ENCODE data around the gene PKMYT1. TPM values are rescaled to one million over a fixed set of nuclear protein-coding genes. Genes with fewer than 3 reads are reported as not detected.

Gene PKMYT1
- total RNA-seq, 2 donors from 2014 or later: 0.97 to 2.9 TPM

- no peak for ATAC-seq
- no peak for DNase-seq
- intact Hi-C loops (cut with DNase I): no loop called here
Observed at GRCh38 chr16:2967211-2967631, 13.0 kb downstream of the PKMYT1 start.

DNA sequence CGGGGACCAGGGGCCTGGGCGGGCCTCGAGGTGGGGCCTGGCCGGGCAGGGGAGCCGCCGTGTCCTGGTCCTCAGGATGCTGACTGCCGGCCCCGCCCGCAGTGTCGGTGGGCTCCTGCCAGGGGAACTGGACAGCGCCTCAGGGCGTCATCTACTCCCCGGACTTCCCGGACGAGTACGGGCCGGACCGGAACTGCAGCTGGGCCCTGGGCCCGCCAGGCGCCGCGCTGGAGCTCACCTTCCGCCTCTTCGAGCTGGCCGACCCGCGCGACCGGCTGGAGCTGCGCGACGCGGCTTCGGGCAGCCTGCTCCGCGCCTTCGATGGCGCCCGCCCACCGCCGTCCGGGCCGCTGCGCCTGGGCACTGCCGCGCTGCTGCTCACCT is 13.4 kb downstream of the PKMYT1 start:
- intact Hi-C loops (cut with DNase I): no loop called here
- ATAC-seq (no peak), DNase-seq (no peak)

DNA sequence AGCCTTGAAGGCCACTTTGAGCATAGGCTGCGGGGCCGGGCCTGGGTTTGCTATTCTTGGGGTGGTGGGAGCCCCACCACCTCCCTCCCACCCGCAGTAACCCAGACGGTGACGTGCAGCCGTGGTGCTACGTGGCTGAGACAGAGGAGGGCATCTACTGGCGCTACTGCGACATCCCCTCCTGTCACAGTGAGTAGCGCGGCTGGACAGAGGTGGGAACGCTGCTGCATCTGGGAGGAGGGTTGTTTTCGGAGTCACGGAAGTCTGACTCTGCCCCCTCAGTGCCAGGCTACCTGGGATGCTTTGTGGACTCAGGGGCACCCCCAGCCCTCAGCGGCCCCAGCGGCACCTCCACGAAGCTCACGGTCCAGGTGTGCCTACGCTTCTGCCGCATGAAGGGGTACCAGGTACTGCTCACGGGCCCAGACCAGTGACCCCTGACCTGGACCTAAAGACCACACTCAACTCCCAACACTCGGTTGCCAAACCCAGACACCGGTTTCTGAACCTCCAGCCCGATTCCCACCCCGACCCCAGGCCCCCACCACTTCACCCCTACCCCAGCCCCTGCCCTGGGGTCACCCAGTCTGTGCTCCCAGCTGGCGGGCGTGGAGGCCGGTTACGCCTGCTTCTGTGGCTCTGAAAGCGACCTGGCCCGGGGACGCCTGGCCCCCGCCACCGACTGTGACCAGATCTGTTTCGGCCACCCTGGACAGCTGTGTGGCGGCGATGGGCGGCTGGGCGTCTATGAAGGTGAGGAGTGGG is 14.0 kb downstream of the PKMYT1 start:
- DNase-seq: no peak
- intact Hi-C loops (cut with DNase I): no loop called here
- no peak for ATAC-seq

- intact Hi-C loops (cut with DNase I): no loop called here
- peak in 1 of 2 donors; percentile 6 for ATAC-seq
Observed at GRCh38 chr16:2964475-2965336, 15.5 kb downstream of the PKMYT1 start.

DNA sequence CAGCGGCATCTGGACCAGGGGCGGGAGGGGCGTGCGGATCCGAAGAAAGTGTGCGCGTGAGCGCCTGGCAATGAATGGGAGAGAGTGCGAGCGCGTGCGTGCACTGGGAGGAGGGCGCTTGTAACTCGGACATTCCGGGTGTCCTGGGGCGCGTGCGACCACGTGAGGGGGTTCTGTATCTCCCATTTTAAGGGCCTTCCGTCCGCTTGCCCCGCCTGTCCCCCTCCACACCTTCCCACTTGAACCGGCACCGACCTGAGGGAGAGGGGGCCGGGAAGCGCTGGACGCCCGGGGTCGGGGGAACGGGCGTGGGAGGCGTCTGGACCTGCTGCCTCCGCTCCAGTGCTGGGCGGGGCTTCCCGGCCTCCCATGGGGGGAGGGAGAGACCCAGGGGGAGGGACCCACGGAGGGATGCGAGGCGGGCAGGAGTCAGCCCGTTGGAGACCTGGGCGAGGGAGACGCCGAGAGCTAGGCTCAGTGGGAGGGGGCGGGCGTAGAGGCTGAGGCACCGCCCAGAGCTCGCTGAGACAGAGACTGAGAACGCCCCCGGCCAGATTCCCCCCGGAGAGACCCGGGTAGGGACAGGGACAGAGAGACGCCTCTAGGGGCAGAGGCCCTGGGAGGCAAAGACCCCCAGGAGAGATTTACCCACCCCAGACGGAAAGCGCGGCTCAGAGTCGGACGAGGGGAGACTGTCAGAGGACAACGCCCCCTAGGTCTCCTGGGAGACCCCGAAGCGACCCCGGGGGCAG is 16.3 kb downstream of the PKMYT1 start, which contains the start of gene KREMEN2:
KREMEN2 (plus strand) TSS at position 553 of the 752 bp plus-strand sequence. CDS start 246 bp downstream, outside the sequence.
- ATAC-seq (peak in 1 of 2 donors; percentile 10), DNase-seq (no peak)
- intact Hi-C loops (cut with DNase I): no loop called here

More at GRCh38 chr16:2964475-2965336, 15.5 kb downstream of the PKMYT1 start:
- DNase-seq: no peak

- DNase-seq: no peak
- no peak for ATAC-seq
- intact Hi-C loops (cut with DNase I): no loop called here
Observed at GRCh38 chr16:2963074-2963722, 17.0 kb downstream of the PKMYT1 start.

DNA sequence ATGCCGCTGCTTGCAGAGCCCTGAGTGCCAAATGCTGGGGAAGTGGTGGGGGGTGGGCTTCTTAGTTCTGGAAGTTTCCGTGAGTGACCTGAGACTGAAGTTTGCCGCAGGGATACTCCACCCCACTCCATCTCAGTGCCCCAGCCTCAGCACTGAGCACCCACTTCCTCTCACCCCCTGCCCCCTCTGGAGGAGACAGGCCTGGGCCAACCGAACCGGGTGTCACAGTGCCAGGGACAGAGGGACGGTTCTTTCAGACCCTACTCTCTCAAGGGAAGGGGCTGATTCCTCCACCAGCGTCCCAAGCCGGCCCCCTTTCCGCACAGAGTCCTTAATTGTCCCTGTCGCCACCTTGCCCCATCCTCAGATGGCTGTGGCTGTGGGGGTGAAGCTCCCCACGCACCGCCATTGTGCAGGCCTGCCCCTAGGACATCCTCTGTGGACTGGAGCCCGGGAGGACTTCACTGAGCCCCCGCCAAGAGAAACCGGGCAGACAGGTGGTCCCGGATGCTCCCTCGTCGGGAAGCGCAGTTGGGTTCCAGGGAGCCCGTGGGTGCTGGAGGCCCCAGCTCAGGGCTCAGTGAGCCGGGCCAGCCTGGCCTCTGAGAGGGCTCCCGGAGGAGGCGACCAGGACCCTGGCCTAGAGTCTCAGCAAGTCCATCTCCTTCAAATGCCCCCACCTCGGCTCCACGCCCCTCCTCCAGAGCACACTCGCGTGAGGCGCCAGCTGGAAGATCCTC is 17.7 kb downstream of the PKMYT1 start:
- intact Hi-C loops (cut with DNase I): no loop called here
- DNase-seq (no peak), ATAC-seq (no peak)

DNA sequence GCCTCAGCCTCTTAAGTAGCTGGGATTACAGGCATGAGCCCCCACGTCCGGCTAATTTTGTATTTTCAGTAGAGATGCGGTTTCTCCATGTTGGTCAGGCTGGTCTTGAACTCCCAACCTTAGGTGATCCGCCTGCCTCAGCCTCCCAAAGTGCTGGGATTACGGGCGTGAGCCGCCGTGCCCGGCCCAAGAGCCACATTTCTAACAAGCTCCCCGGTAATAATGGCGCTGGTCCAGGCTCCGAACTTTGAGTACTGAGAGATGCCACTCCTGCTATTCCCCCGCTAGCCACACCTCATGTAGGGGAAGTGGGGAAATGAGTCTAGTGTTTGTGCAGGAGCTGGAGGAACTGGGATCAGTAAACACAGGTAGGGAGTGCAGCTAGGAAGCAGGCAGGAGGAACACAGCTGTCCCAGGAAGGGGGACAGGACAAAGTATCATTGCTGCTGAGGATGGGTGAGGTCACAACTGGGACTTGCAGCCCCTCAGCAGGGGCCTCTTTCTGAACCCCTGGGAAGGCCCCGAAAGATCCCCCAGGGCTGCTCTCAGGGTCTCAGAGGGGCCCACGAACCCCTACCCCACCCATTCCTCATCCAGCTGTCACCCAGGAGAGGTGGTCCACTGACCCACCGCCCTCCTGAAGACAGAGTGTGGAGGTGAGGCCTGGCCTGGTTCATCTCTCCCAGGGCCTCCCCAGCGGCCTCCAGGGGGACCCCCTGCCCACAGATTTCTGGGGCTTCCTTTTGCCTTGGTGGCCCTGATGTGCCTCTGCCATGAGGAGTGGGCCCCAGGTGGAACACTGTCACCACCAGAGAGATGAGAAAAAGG is 19.8 kb downstream of the PKMYT1 start:
- DNase-seq (no peak), ATAC-seq (no peak)
- intact Hi-C loops (cut with DNase I): no loop called here

- DNase-seq: no peak
- intact Hi-C loops (cut with DNase I): no loop called here
Observed at GRCh38 chr16:2959206-2959605, 21.0 kb downstream of the PKMYT1 start.

GRCh38 chr16:2956579-2956956 is 23.7 kb downstream of the PKMYT1 start:
- ATAC-seq: no peak
- DNase-seq: no peak

More at GRCh38 chr16:2959206-2959605, 21.0 kb downstream of the PKMYT1 start:
- ATAC-seq: no peak

GRCh38 chr16:2955779-2956578 is 24.3 kb downstream of the PKMYT1 start:
- no peak for ATAC-seq
- intact Hi-C loops (cut with DNase I): no loop called here
- no peak for DNase-seq

More at GRCh38 chr16:2956579-2956956, 23.7 kb downstream of the PKMYT1 start:
- intact Hi-C loops (cut with DNase I): no loop called here

DNA sequence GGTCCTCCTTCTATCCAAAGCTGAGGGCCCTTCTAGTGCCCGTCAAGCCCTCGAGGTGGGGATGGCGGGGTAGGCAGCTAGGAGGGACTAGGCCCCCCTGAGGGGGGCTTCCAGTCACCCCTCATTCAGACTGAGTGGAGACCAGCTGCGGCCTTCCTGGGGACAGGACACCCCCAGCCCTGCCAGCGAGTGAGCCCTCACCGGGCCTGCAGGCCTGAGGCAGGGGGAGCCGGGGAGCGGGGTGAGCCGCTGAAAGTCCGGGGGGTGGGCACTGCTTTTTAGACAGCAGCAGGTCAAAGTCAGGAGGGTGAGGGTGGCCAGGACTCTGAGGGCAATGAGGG is 24.8 kb downstream of the PKMYT1 start:
- DNase-seq (no peak), ATAC-seq (no peak)
- intact Hi-C loops (cut with DNase I): no loop called here

- ATAC-seq (no peak), DNase-seq (no peak)
- intact Hi-C loops (cut with DNase I): no loop called here
Observed at GRCh38 chr16:2954656-2955381, 25.4 kb downstream of the PKMYT1 start.

- intact Hi-C loops (cut with DNase I): no loop called here
- DNase-seq: no peak
- no peak for ATAC-seq
Observed at GRCh38 chr16:2953706-2954627, 26.3 kb downstream of the PKMYT1 start.

GRCh38 chr16:2952679-2953078 is 27.6 kb downstream of the PKMYT1 start:
- peak; percentile 57 for DNase-seq
- intact Hi-C loops (cut with DNase I): no loop called here
- ATAC-seq: peak; percentile 68 to 88
